HEK293 (cell line): ENCODE measurements around the gene HEPACAM.

Source experiments
- CTCF ChIA-PET: fragments of 350-600 bp; formaldehyde crosslinking; extraction: SDS; loops from one replicate; lab custom pipeline; 2021; ENCODE audit warnings: antibody characterized with exemption; lab: Yijun Ruan, JAX
- POLR2A ChIA-PET: fragments of 300-600 bp; formaldehyde crosslinking; extraction: SDS; loops from one replicate; lab custom pipeline; 2020; ENCODE audit warnings: antibody characterized with exemption, inconsistent platforms; lab: Yijun Ruan, JAX
- H3K27ac ChIP-seq: fragments of 200-500 bp; sonication (Bioruptor generic); 2 replicates; pipeline ENCODE4 v1.5.1; 2014; ENCODE audit warnings: low read depth, low read length, control low read depth, inconsistent platforms; ENCODE audit errors: extremely low read depth
- H3K36me3 ChIP-seq, 2 experiments: fragments of 200-500 bp in 1 of 2; sonication (Bioruptor generic) in 1 of 2; 1 replicate in 1 of 2; 2 replicates in 1 of 2; pipeline ENCODE4 v1.5.1; 2014 to 2017; ENCODE audit warnings: inconsistent platforms in 2 of 2, low read length in 2 of 2; ENCODE audit not compliant: control insufficient read depth in 2 of 2, insufficient read depth in 1 of 2
- H3K4me1 ChIP-seq: fragments of 200-500 bp; sonication (Bioruptor generic); 2 replicates; pipeline ENCODE4 v1.5.1; 2014; ENCODE audit warnings: mild to moderate bottlenecking, low read length, inconsistent platforms; ENCODE audit not compliant: control insufficient read depth, insufficient read depth
- H3K4me3 ChIP-seq: 2 replicates; pipeline ENCODE4 v1.5.1; 2011; ENCODE audit warnings: low read depth, mild to moderate bottlenecking, control low read depth, low read length, moderate library complexity
- H3K9me3 ChIP-seq: fragments of 200-500 bp; sonication (Bioruptor generic); 2 replicates; pipeline ENCODE4 v1.5.1; 2014; ENCODE audit warnings: low read depth, low read length, inconsistent platforms; ENCODE audit not compliant: control insufficient read depth, insufficient read depth
- GFI1B ChIP-seq: fragments of 450-650 bp; formaldehyde crosslinking; IDR thresholded peaks from 2 replicates; pipeline ENCODE4 v1.5.1; 2016; ENCODE audit warnings: missing biosample characterization, missing genetic modification characterization
- RBAK ChIP-seq: fragments of 450-650 bp; formaldehyde crosslinking; IDR thresholded peaks from 2 replicates; pipeline ENCODE4 v1.5.1; 2016; ENCODE audit warnings: missing biosample characterization, missing genetic modification characterization
- ZBTB26 ChIP-seq: fragments of 450-650 bp; formaldehyde crosslinking; optimal IDR thresholded peaks from 2 replicates; pipeline ENCODE3; 2016; ENCODE audit warnings: missing biosample characterization, mild to moderate bottlenecking, missing genetic modification characterization
- ZBTB6 ChIP-seq: fragments of 450-650 bp; formaldehyde crosslinking; IDR thresholded peaks from 2 replicates; pipeline ENCODE4 v1.5.1; 2017; ENCODE audit warnings: missing biosample characterization, missing genetic modification characterization
- ZNF10 ChIP-seq: fragments of 450-650 bp; formaldehyde crosslinking; IDR thresholded peaks from 2 replicates; pipeline ENCODE4 v1.5.1; 2017; ENCODE audit warnings: missing biosample characterization, missing genetic modification characterization
- ZNF114 ChIP-seq: fragments of 450-650 bp; formaldehyde crosslinking; IDR thresholded peaks from 2 replicates; pipeline ENCODE4 v1.5.0; 2017; ENCODE audit warnings: missing biosample characterization, missing genetic modification characterization
- ZNF223 ChIP-seq: fragments of 450-650 bp; formaldehyde crosslinking; IDR thresholded peaks from 2 replicates; pipeline ENCODE4 v1.5.1; 2016; ENCODE audit warnings: missing biosample characterization, missing genetic modification characterization
- ZNF239 ChIP-seq: fragments of 450-650 bp; formaldehyde crosslinking; IDR thresholded peaks from 2 replicates; pipeline ENCODE4 v1.5.1; 2016; ENCODE audit warnings: missing biosample characterization, missing genetic modification characterization
- ZNF280D ChIP-seq: fragments of 450-650 bp; formaldehyde crosslinking; IDR thresholded peaks from 2 replicates; pipeline ENCODE4 v1.5.1; 2016; ENCODE audit warnings: missing biosample characterization, missing genetic modification characterization
- ZNF416 ChIP-seq: fragments of 450-650 bp; formaldehyde crosslinking; IDR thresholded peaks from 2 replicates; pipeline ENCODE4 v1.5.1; 2016; ENCODE audit warnings: missing biosample characterization, missing genetic modification characterization
- ZNF555 ChIP-seq: fragments of 450-650 bp; formaldehyde crosslinking; conservative IDR thresholded peaks from 2 replicates; pipeline ENCODE4 v1.5.1; 2017; ENCODE audit warnings: missing biosample characterization, mild to moderate bottlenecking, missing genetic modification characterization, inconsistent platforms
- ZNF76 ChIP-seq: fragments of 450-650 bp; formaldehyde crosslinking; IDR thresholded peaks from 2 replicates; pipeline ENCODE4; 2016; ENCODE audit warnings: low read depth, missing biosample characterization, missing genetic modification characterization, borderline replicate concordance
- TF ChIP-seq, protein P1 (sequence below): fragments of 450-650 bp; formaldehyde crosslinking; IDR thresholded peaks from 2 replicates; pipeline ENCODE4 v1.5.1; 2016; ENCODE audit warnings: missing biosample characterization, missing genetic modification characterization
- TF ChIP-seq, protein P2 (sequence below): sonication (generic); formaldehyde crosslinking; IDR thresholded peaks from 2 replicates; pipeline ENCODE4 v1.8.1; 2022; ENCODE audit warnings: mild to moderate bottlenecking, moderate library complexity, missing genetic modification reagents
- TF ChIP-seq, protein P3 (sequence below): fragments of 450-650 bp; formaldehyde crosslinking; IDR thresholded peaks from 2 replicates; pipeline ENCODE4 v1.5.1; 2016; ENCODE audit warnings: missing biosample characterization, missing genetic modification characterization, low read depth

Gene HEPACAM

DNA sequence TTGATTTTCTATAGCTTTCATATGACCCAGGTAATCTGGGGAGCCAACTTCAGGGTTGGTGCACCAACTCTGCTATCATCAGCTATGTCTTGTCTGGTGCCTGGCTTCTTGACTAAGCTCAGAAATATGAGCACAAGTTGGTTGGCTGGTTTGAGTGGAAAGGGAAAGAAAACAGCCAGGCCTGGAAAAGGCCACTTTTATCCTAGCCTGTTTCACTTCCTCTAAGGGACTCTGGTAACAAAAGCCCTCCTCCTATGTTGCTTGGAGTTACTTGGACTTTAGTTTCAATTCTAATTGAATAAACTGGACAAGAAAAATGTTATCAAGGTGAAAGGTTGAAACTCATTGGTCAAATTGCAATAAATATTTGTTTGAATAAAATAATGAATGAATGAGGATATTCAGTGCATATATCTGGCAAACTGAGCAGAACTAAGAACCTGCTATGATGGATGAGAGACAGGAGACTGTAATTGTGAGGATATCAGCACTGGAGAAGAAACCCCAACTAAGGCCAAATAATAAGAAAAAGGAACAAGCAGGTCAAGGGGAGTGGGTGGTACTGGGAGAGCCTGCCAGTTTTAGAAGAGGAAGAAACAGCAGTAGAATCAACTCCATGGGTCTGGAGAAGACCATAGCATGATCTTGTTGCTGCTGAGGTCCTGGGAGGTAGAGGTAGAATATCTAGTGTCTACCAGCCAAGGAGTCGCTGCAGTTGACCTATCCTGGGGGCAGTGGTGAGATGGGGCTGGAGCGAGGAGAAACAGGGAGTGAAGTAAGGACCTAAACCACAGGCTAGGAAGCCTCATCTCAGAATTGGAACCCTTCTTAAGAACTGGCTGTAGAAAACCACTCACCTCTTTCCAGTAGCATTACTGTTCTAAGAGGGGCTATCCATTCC lies 46.4 kb downstream of the HEPACAM start:
- Histone ChIP-seq H3K4me3 (no peak overlapping the region), H3K4me1 (no peaks in the 10 kb centered on the region), H3K27ac (no peak overlapping the region), H3K36me3 (no peaks in the 10 kb centered on the region)
- CTCF ChIA-PET = interaction anchor here (0.6 to 2.1 kb wide), 3 partner anchors 13 to 52 kb away, joined by 3 to 10 read pairs (median 3); no protein-coding TSS in a partner anchor
- no peak for TF ChIP-seq ZNF239 (tag by site-specific recombination)
- TF ChIP-seq ZNF76 (tag by site-specific recombination) = no peak
- TF ChIP-seq, protein P1, sequence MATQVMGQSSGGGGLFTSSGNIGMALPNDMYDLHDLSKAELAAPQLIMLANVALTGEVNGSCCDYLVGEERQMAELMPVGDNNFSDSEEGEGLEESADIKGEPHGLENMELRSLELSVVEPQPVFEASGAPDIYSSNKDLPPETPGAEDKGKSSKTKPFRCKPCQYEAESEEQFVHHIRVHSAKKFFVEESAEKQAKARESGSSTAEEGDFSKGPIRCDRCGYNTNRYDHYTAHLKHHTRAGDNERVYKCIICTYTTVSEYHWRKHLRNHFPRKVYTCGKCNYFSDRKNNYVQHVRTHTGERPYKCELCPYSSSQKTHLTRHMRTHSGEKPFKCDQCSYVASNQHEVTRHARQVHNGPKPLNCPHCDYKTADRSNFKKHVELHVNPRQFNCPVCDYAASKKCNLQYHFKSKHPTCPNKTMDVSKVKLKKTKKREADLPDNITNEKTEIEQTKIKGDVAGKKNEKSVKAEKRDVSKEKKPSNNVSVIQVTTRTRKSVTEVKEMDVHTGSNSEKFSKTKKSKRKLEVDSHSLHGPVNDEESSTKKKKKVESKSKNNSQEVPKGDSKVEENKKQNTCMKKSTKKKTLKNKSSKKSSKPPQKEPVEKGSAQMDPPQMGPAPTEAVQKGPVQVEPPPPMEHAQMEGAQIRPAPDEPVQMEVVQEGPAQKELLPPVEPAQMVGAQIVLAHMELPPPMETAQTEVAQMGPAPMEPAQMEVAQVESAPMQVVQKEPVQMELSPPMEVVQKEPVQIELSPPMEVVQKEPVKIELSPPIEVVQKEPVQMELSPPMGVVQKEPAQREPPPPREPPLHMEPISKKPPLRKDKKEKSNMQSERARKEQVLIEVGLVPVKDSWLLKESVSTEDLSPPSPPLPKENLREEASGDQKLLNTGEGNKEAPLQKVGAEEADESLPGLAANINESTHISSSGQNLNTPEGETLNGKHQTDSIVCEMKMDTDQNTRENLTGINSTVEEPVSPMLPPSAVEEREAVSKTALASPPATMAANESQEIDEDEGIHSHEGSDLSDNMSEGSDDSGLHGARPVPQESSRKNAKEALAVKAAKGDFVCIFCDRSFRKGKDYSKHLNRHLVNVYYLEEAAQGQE = no peak
- TF ChIP-seq, protein P2, sequence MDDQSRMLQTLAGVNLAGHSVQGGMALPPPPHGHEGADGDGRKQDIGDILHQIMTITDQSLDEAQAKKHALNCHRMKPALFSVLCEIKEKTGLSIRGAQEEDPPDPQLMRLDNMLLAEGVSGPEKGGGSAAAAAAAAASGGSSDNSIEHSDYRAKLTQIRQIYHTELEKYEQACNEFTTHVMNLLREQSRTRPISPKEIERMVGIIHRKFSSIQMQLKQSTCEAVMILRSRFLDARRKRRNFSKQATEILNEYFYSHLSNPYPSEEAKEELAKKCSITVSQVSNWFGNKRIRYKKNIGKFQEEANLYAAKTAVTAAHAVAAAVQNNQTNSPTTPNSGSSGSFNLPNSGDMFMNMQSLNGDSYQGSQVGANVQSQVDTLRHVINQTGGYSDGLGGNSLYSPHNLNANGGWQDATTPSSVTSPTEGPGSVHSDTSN (CRISPR knock-in tag) = no peak
- no peak for TF ChIP-seq ZNF10 (tag by site-specific recombination)
- TF ChIP-seq, all 188 proteins: peak for 0
- no peaks in the 10 kb centered on the region for H3K9me3 ChIP-seq
- POLR2A ChIA-PET = interaction anchor here (1.3 kb wide), 2 partner anchors 13 kb away, joined by 3 to 6 read pairs; no protein-coding TSS in a partner anchor

DNA sequence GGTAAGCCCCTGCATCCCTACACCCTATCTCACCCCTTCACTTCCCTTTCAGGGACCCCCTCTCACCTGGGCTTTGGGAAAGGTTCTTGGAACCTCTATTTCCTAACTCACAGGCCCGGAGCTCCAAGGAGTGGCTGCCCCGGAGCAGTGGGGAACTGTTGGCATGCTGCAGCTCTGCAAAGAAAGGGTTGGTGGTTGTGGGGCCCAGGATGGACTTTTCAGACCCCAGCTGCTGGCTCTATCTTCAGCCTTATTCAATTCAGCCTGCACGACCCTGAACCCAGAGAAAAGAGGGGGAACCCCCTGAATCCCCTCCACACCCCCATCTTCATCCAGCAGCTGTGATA lies 48.2 kb downstream of the HEPACAM start:
- POLR2A ChIA-PET = interaction anchor here (1.3 kb wide), 1 partner anchor 11 kb away, joined by 3 read pairs; no protein-coding TSS in a partner anchor
- Histone ChIP-seq H3K27ac (no peak overlapping the region), H3K9me3 (no peaks in the 10 kb centered on the region), H3K36me3 (no peaks in the 10 kb centered on the region), H3K4me3 (no peak overlapping the region), H3K4me1 (no peaks in the 10 kb centered on the region)
- no peak for TF ChIP-seq ZNF280D (tag by site-specific recombination)
- CTCF ChIA-PET = interaction anchor here (1.8 to 2.1 kb wide), 2 partner anchors 11 to 50 kb away, joined by 3 to 10 read pairs; no protein-coding TSS in a partner anchor

GRCh38 chr11:124886978-124887666 lies 48.7 kb downstream of the HEPACAM start:
- Histone ChIP-seq H3K4me1 (no peaks in the 10 kb centered on the region), H3K27ac (no peak overlapping the region), H3K4me3 (no peak overlapping the region), H3K36me3 (no peaks in the 10 kb centered on the region), H3K9me3 (no peaks in the 10 kb centered on the region)
- POLR2A ChIA-PET = no interaction called here
- CTCF ChIA-PET = interaction anchor here (2.1 kb wide), 1 partner anchor 10 kb away, joined by 10 read pairs; no protein-coding TSS in a partner anchor
- TF ChIP-seq, protein P3, sequence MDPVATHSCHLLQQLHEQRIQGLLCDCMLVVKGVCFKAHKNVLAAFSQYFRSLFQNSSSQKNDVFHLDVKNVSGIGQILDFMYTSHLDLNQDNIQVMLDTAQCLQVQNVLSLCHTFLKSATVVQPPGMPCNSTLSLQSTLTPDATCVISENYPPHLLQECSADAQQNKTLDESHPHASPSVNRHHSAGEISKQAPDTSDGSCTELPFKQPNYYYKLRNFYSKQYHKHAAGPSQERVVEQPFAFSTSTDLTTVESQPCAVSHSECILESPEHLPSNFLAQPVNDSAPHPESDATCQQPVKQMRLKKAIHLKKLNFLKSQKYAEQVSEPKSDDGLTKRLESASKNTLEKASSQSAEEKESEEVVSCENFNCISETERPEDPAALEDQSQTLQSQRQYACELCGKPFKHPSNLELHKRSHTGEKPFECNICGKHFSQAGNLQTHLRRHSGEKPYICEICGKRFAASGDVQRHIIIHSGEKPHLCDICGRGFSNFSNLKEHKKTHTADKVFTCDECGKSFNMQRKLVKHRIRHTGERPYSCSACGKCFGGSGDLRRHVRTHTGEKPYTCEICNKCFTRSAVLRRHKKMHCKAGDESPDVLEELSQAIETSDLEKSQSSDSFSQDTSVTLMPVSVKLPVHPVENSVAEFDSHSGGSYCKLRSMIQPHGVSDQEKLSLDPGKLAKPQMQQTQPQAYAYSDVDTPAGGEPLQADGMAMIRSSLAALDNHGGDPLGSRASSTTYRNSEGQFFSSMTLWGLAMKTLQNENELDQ (tag by site-specific recombination) = no peak
- TF ChIP-seq ZBTB26 (tag by site-specific recombination) = no peak
- no peak for TF ChIP-seq ZNF114 (tag by site-specific recombination)
- no peak for TF ChIP-seq ZBTB6
- no peak for TF ChIP-seq ZNF223 (tag by site-specific recombination)
- TF ChIP-seq ZNF416 (tag by site-specific recombination) = no peak
- no peak for TF ChIP-seq GFI1B (tag by site-specific recombination)
- no peak for TF ChIP-seq RBAK
- no peak for TF ChIP-seq ZNF555 (tag by site-specific recombination)
